Measurements from ENCODE around the gene HLTF. TPM values are rescaled to one million over a fixed set of nuclear protein-coding genes. Genes with fewer than 3 reads are reported as not detected.

HLTF gene
- total RNA-seq, 2 donors from 2014 or later: 10.9 to 15.3 TPM

DNA sequence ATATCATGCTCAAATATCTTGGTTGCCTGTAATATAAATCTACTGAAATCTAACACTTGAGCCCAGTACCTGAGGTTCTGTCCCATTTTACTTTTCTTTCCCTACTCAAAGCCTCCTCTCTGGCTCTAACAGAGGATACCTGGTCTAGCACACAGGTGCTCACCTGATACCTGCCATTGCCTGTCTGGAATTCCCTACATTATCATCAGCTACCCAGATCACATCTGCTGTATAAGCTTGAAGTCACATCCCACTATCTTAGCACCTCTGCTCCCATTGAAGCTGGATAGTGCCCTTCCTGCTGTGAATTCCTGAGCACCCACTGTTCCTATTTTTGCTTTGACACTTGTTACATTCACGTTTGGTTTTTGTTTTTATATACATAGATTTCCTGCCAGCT, 64.5 kb downstream of the HLTF start:
- no peak for DNase-seq
- H3K36me3 ChIP-seq (replicated peaks in 1 of 2; ENCODE audit: insufficient read depth in 1 of 2, low read depth in 2 of 2): peaks cover 0 to 8% of the 10 kb centered on the region in 2 donors
- H3K27me3 ChIP-seq: no peaks in the 10 kb centered on the region
- intact Hi-C loops (cut with DNase I): no loop called here
- no peak for ATAC-seq
- H3K9me3 ChIP-seq: peaks cover 0 to 4% (median 0%) of the 10 kb centered on the region in 3 donors
- WGBS, 2 donors: 50 to 61% methylated on average over 1 of the region's 1 CpG
- no peak overlapping the region for H3K27ac ChIP-seq
- H3K4me3 ChIP-seq: no peak overlapping the region
- TF ChIP-seq, protein P1, sequence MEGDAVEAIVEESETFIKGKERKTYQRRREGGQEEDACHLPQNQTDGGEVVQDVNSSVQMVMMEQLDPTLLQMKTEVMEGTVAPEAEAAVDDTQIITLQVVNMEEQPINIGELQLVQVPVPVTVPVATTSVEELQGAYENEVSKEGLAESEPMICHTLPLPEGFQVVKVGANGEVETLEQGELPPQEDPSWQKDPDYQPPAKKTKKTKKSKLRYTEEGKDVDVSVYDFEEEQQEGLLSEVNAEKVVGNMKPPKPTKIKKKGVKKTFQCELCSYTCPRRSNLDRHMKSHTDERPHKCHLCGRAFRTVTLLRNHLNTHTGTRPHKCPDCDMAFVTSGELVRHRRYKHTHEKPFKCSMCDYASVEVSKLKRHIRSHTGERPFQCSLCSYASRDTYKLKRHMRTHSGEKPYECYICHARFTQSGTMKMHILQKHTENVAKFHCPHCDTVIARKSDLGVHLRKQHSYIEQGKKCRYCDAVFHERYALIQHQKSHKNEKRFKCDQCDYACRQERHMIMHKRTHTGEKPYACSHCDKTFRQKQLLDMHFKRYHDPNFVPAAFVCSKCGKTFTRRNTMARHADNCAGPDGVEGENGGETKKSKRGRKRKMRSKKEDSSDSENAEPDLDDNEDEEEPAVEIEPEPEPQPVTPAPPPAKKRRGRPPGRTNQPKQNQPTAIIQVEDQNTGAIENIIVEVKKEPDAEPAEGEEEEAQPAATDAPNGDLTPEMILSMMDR (IDR thresholded peaks at IDR 0.05): no peak
- peaks cover 13% of the 10 kb centered on the region for H3K4me1 ChIP-seq

DNA sequence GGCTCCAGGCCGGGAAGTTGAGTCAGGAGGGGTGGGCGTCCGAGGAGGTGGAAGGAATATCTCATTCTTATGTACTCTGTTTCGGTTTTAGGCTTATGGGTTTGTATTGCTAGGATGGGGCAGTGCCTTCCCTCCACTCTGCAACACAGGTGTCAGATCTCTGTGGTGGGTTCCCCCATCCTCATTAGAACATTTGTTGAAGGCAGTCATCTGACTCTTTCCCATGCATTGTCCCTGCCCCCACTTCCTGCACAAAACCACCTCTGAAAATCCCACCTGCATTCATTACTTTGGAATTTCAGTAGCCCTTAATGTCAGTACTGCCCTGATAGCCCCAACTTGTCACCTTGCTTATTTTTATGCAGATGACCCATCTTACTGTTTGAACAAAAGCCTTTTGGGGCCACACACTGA, 65.5 kb downstream of the HLTF start:
- ATAC-seq (no peak), DNase-seq (no peak)
- no peak for TF ChIP-seq POLR2A (IDR thresholded peaks at IDR 0.05)
- TF ChIP-seq, protein P1 (IDR thresholded peaks at IDR 0.05): no peak
- no peak overlapping the region for H3K4me3 ChIP-seq
- peaks cover 0 to 4% (median 0%) of the 10 kb centered on the region in 3 donors for H3K9me3 ChIP-seq
- no peaks in the 10 kb centered on the region for H3K27me3 ChIP-seq
- H3K27ac ChIP-seq: no peak overlapping the region
- intact Hi-C loops (cut with DNase I): no loop called here
- peaks cover 0 to 6% of the 10 kb centered on the region in 2 donors for H3K36me3 ChIP-seq (replicated peaks in 1 of 2; ENCODE audit: insufficient read depth in 1 of 2, low read depth in 2 of 2)
- 77 to 84% methylated on average over 4 of the region's 4 CpGs for WGBS, 2 donors
- peaks cover 13% of the 10 kb centered on the region for H3K4me1 ChIP-seq

GRCh38 chr3:149020196-149020838, 66.0 kb downstream of the HLTF start:
- Histone ChIP-seq H3K27ac (no peak overlapping the region), H3K36me3 (replicated peaks in 1 of 2; ENCODE audit: insufficient read depth in 1 of 2, low read depth in 2 of 2) (peaks cover 0 to 5% of the 10 kb centered on the region in 2 donors), H3K4me3 (no peak overlapping the region), H3K4me1 (peaks cover 13% of the 10 kb centered on the region), H3K27me3 (no peaks in the 10 kb centered on the region), H3K9me3 (peaks cover 0 to 4% (median 0%) of the 10 kb centered on the region in 3 donors)
- WGBS, 2 donors: 63 to 73% methylated on average over 3 of the region's 3 CpGs
- intact Hi-C loops (cut with DNase I): no loop called here
- TF ChIP-seq POLR2A (IDR thresholded peaks at IDR 0.05): no peak
- TF ChIP-seq, protein P1 (IDR thresholded peaks at IDR 0.05): no peak
- no peak for ATAC-seq
- DNase-seq: peak in 2 of 4 donors; percentile 24 to 36

DNA sequence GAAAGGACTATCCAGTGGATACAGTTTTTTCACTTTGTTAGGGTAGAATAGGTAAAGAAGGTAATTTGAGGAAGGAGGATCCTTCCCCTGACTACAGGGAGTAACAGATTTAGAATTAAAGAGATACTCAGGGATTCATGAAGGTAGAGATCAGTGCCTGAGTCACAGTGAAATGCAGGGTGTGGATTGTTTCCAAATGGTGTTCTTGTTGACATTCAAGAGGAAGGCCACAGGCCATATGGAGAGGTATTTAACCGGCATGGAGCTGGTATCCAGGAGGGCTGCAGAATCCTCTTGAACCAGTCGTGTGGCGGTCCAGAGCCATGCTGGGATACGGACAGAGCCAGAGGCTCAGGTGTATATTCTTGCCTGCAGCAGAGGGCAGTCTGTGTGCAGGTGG, 66.8 kb downstream of the HLTF start:
- Histone ChIP-seq H3K4me1 (peaks cover 13% of the 10 kb centered on the region), H3K27me3 (no peaks in the 10 kb centered on the region), H3K4me3 (no peak overlapping the region), H3K9me3 (no peaks in the 10 kb centered on the region), H3K27ac (no peak overlapping the region), H3K36me3 (replicated peaks in 1 of 2; ENCODE audit: insufficient read depth in 1 of 2, low read depth in 2 of 2) (peaks cover 0 to 3% of the 10 kb centered on the region in 2 donors)
- TF ChIP-seq, protein P1 (IDR thresholded peaks at IDR 0.05): no peak
- peak in 3 of 4 donors; percentile 14 to 27 (median 25) for DNase-seq
- 79 to 86% methylated on average over 4 of the region's 4 CpGs for whole genome bisulfite sequencing, 2 donors
- peak; percentile 38 for ATAC-seq
- intact Hi-C loops (cut with DNase I): no loop called here

- intact Hi-C loops (cut with DNase I): no loop called here
- Histone ChIP-seq H3K9me3 (no peaks in the 10 kb centered on the region), H3K27ac (no peak overlapping the region), H3K4me1 (peaks cover 13% of the 10 kb centered on the region), H3K27me3 (no peaks in the 10 kb centered on the region), H3K36me3 (replicated peaks in 1 of 2; ENCODE audit: insufficient read depth in 1 of 2, low read depth in 2 of 2) (no peaks in the 10 kb centered on the region), H3K4me3 (no peak overlapping the region)
- 0 to 82% methylated on average over 1 of the region's 1 CpG for WGBS, 2 donors
- TF ChIP-seq POLR2A (IDR thresholded peaks at IDR 0.05): no peak
- TF ChIP-seq, protein P1 (IDR thresholded peaks at IDR 0.05): no peak
- DNase-seq (no peak), ATAC-seq (no peak)
Measured at GRCh38 chr3:149018247-149018646, 68.1 kb downstream of the HLTF start.

Data from body of pancreas (tissue), 4 donors.